Measurements from ENCODE around the gene PHKA2. TPM values are rescaled to one million over a fixed set of nuclear protein-coding genes. Genes with fewer than 3 reads are reported as not detected.

Gene PHKA2
- total RNA-seq, result 4.3 and 7.2 TPM in 2 replicates

DNA sequence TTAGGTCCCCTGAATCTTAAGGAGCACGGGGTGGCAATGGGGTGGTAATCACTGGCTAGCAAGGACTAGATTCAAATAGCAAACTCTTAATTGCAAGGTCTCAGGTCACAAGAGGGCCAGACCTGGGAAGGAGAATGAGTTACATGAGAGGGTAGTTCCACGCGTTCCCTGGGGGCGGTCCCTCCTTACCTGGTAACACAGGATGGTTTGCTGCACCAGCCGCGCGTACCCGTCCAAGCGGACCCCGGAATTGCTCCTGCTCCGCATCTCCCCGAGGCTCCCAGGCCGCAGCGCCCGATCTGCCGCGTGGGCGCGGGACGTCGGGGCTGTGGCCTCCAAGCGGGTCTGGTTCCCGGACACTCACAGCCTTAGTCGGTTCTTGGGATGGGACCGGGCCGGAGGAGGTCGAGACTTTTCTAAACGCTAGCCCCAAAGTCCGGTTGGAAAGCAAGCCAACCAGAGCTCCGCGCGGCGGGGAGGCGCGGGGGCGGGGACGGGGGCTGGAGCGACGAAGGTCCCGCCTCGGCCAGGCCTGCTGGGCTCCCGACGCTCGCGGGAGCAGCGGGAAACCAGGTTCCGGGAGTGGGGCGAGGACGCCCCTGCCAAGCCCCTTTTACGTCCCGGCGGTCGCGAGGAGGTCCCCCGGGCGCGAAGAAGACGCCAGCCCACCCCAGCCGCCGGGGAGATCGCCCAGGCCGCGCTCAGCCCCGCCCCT is at the start of gene PHKA2:
PHKA2 (minus strand) TSS at position 449 of the 715 bp plus-strand sequence; CDS start at position 267, 182 bp downstream.

Other genes starting within 250 kb of the PHKA2 start
- gene ADGRG2, start 138.4 kb upstream of the PHKA2 start, total RNA-seq, result not detected in 2 replicates